ENCODE data around the gene PDHX.

- TF ChIP-seq CTCF (IDR thresholded peaks at IDR 0.05; ENCODE audit: low read length), result no peak
- TF ChIP-seq EZH2 (optimal IDR thresholded peaks at IDR 0.05; ENCODE audit: low read depth, low read length), result no peak
These were observed 689 bp downstream of the PDHX start for GRCh38 chr11:34916843-34917770.
